T47D (cell line): ENCODE measurements around the gene PHLDA3.

ENCODE experiments used
- DNase-seq, 2 experiments: peaks; one replicate each; pipeline versions ENCODE4 v3.0.0 to v3.0.0-alpha.2; 2011 to 2012; ENCODE audit warnings: low read depth in 1 of 2, low spot score in 1 of 2
- JUND ChIP-seq: IDR thresholded peaks from 2 replicates; pipeline ENCODE4 v1.6.1; 2012; ENCODE audit warnings: low read depth
- in situ Hi-C: cut with HindIII; loops from 2 replicates; pipeline ENCODE4 v1.10.0; 2016; ENCODE audit warnings: low sequenced_read_pairs, low pct_unique_long_range_greater_than_20kb

The PHLDA3 gene

DNA sequence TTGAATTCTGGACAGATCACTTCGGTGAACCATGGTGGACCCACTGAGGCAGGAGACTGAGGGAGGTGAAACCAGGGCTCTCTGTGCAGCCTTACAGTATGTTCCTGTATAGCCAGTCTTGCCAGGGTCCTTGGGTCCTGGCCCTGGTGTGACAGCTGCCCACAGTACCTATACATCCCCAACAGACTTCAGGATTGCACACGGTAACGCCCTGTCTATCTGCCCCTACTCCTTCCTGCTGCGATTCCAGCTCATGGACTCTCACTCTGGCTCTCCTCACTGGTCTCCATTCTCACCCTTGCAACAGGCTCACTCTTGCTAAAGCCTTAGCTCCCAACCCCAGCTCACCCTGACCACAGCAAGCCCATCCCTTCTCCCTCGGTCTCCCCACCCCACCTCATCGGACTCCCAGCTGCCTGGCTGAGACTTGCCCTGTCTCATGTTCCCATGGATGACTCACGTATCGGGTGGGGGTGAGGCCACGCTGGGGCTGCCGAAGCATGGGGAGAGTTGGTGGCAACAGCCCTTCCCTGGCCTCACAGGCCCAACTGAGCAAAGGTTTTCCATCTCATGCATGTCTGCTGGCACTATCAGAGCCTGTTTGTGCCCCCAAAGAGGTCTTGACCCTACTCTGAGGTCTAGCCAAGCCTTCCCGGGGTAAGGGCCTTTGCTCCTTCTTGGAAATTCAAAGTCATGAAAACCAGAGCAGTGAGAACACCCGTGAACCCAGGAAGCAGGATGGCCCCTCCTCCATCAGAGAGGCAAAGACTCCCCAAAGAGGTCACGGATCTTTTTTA lies 7.1 kb downstream of the PHLDA3 start:
- no peak for TF ChIP-seq JUND
- no peak for DNase-seq
- in situ Hi-C loops, result no loop called here

GRCh38 chr1:201460814-201461644 lies 8.0 kb downstream of the PHLDA3 start:
- TF ChIP-seq JUND, result no peak; the same call in none of the 2 replicates
- DNase-seq, result peak; percentile 51 to 95
- in situ Hi-C loops, result no loop called here

DNA sequence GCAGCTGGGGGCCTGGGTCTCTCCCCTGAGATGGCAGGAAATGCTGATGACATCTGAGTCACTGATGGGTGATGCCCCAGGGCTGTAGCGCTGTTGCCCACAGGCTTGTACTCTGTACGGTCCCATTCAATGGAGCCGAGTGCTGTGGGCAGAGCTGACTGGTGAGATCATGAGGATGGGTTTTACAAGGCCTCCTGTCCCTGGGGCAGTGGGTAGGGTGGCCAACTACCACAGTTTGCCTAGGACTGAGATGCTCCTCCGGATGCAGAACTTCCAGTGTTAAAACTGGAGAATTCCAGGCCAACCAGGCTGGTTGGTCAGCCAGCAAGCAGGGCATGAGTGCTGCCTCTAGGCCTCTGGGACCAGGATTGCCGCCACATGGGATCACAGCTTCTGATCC lies 9.2 kb downstream of the PHLDA3 start:
- TF ChIP-seq JUND, result no peak
- in situ Hi-C loops, result no loop called here
- DNase-seq, result no peak

DNA sequence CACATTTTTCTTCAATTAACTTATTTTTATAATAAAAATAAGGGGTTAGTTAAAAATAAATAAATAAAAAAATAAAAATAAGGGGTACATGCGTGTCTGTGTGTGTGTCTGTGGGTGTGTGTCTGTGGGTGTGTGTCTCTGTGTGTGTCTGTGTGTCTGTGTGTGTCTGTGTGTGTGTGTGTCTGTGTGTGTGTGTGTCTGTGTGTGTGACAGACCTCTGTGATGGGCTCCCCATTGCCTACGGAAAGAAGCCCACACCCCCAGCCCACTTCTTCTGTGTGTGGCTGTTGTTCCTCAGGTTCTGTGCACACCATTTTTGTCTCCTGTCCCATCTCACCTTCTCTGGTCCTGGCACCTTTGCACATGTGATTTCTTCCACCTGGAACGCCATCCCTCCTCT lies 9.9 kb downstream of the PHLDA3 start:
- no peak for DNase-seq
- in situ Hi-C loops, result no loop called here
- no peak for TF ChIP-seq JUND

DNA sequence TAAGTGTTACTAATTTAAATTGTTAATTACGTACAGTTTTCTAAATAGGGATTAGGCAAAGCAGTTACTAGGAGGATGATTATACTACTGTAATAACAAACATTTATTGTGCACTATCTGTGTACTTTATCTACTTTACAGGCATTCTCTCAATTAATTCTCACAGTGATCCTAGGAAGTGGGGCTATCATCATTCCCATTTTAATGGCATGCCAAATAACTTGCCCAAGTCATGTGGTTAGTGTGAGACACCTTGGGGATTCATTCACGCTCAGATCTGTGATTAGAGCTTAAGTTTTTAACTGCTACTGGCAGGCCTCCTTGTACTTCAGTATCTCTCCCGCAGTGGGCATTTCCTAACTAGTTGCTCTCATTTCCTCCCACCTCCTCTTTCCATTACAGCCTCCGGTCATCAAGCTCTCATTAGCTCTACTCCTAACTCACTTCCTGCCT lies 11.5 kb downstream of the PHLDA3 start:
- in situ Hi-C loops, result no loop called here
- TF ChIP-seq JUND, result no peak

DNA sequence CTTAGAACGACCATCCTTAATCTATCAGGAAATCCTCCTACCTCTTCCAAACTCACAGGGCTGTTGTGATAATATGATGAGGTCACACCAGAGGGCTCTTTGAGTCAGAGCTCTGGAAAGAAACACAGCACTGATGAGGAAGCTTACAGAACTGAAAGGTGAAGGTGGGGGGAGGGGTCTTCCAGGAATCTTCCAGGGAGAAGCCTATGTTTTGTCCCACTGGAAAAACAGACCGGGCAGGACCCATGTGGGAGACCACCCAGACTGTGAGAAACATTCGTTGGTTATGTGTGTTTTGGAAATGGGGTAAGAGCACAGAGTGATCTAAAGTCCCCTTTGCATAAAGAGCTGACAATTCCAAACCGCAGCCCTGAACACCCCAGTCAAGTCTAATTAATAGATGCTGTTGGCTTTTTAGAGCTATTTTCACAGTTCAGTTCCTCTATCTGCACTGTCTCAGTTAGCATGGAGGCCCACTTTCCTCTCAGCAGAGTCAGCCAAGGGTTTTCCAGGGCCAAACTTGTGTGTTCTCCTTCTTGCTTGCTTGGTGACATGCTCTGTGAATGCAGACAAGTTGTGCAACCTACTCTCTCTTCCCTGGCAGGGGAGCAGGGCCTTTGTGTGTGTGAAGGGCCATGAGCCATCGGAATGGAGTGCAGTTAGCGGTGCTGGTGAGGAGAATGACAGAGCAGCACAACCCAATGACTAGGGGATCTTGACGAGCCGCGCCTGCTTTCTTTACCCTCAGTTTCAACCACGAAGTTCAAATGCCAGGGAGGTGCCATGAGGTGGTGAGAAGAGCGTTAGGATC lies 12.3 kb downstream of the PHLDA3 start:
- peak in 1 of 2 experiments; percentile 47 for DNase-seq
- no peak for TF ChIP-seq JUND

More for the DNA sequence above, 11.5 kb downstream of the PHLDA3 start:
- peak in 1 of 2 experiments; percentile 36 for DNase-seq

GRCh38 chr1:201455098-201455497 lies 13.9 kb downstream of the PHLDA3 start:
- no peak for TF ChIP-seq JUND
- in situ Hi-C loops, result no loop called here

More for the DNA sequence above, 12.3 kb downstream of the PHLDA3 start:
- in situ Hi-C loops, result no loop called here

DNA sequence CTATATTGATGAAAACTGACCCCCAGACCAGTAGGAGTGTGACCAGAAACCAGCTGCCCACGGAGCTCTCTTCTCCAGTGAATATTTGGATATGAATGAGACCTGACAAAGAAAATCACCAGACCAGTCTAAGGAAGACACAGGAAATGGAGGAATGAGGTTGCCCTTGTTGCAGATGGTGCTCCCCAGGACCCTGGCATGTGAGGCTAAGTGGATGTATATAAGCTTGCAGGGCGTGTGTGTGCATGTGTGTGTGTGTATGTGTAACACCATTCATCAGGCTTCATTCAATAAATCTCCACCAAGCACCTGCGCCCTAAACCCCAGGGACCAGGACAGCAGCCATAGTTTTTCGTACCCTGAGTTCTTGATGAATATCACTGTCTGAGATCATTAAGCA lies 14.4 kb downstream of the PHLDA3 start:
- DNase-seq, result no peak
- TF ChIP-seq JUND, result no peak
- in situ Hi-C loops, result no loop called here

More at GRCh38 chr1:201455098-201455497, 13.9 kb downstream of the PHLDA3 start:
- no peak for DNase-seq

GRCh38 chr1:201452866-201453265 lies 16.1 kb downstream of the PHLDA3 start:
- DNase-seq, result no peak
- TF ChIP-seq JUND, result no peak
- in situ Hi-C loops, result no loop called here

- in situ Hi-C loops, result no loop called here
Measured at GRCh38 chr1:201450721-201451291, 18.2 kb downstream of the PHLDA3 start.

GRCh38 chr1:201448990-201449389 lies 20.0 kb downstream of the PHLDA3 start:
- in situ Hi-C loops, result no loop called here
- DNase-seq, result no peak
- TF ChIP-seq JUND, result no peak

More at GRCh38 chr1:201450721-201451291, 18.2 kb downstream of the PHLDA3 start:
- no peak for TF ChIP-seq JUND
- no peak for DNase-seq
